Measurements from ENCODE around the gene MLANA.

Gene MLANA, protein sequence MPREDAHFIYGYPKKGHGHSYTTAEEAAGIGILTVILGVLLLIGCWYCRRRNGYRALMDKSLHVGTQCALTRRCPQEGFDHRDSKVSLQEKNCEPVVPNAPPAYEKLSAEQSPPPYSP

GRCh38 chr9:5890641-5891040, at the start of gene MLANA:
Gene MLANA (plus strand): TSS chr9:5890889. CDS start chr9:5892475, 1,586 bp downstream.
- TF ChIP-seq CTCF (IDR thresholded peaks at IDR 0.05): no peak
- H3K4me3 ChIP-seq: no peak within 1 kb of the TSS
- no peak for DNase-seq (ENCODE audit: low spot score)
- H3K27ac ChIP-seq: no peak within 1 kb of the TSS

DNA sequence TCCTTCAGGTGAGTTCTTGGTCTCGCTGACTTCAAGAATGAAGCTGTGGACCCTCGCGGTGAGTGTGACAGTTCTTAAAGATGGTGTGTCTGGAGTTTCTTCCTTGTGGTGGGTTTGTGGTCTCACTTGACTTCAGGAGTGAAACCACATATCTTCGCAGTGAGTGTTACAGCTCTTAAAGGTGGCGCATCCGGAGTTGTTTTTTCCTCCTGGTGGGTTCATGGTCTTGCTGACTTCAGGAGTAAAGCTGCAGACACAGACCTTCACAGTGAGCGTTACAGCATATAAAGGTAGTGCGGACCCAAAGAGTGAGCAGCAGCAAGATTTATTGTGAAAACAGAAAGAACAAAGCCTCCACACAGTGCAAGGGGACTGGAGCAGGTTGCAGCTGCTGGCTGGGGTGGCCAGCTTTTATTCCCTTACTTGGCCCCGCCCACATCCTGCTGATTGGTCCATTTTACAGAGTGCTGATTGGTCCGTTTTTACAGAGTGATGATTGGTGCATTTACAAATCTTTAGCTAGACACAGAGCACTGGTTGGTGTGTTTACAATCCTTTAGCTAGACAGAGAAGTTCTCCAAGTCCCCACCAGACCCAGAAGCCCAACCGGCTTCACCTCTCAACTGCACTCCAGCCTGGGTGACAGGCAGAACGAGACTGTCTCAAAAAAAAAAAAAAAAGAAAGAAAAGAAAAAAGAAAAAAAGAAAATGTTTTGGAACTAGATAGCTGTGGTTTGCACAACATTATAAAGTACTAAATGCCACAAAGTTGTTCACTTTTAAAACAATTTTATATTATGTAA, 48.7 kb upstream of the MLANA start:
- no peak overlapping the region for H3K27ac ChIP-seq
- TF ChIP-seq CTCF (IDR thresholded peaks at IDR 0.05): no peak

DNA sequence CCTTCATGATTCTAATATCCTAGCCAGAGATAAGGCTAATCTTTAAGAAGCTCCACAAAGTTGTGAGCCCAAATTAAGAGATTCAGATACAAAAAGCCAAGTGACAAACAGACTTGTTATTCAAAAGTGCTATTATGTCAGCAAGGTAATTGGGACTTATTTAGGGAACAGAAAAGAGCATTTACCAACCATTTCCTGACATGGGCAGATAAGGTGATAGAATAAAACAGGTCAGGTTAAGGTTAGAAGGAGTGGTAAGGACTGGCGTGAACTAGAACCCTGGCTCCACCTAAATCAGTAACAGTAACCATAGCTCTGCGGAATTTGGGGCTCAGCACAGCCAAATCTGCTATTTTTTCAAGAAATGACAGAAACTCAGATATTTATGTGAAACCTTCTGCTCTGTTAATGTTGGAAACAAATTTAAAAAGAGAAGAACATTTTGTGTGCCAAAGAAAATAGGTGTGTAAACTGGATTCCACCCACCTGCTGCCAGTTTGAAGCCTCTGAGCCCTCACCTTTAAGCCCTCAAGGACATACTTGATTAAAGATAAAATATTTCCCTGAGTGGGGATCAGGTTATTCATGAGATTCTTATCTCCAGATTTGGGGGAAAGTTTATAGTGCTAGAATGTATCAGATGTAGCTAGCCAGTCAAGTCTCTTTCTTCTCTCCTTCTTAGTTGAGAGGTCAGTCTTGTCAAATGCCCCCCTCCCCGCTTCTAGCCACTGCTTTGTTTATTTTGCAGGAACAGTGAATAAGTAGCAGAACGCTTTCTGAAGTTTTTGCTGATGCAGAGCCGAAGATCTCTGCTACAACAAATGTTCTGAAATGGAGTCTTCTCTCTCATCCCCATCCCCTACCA, 47.5 kb upstream of the MLANA start:
- Histone ChIP-seq H3K27ac (peak overlapping the region in 1 of 2 donors; percentile 20), H3K4me3 (no peak overlapping the region)
- no peak for DNase-seq (ENCODE audit: low spot score)
- no peak for TF ChIP-seq CTCF (IDR thresholded peaks at IDR 0.05)

More for the DNA sequence above, 48.7 kb upstream of the MLANA start:
- no peak overlapping the region for H3K4me3 ChIP-seq
- DNase-seq (ENCODE audit: low spot score): no peak

DNA sequence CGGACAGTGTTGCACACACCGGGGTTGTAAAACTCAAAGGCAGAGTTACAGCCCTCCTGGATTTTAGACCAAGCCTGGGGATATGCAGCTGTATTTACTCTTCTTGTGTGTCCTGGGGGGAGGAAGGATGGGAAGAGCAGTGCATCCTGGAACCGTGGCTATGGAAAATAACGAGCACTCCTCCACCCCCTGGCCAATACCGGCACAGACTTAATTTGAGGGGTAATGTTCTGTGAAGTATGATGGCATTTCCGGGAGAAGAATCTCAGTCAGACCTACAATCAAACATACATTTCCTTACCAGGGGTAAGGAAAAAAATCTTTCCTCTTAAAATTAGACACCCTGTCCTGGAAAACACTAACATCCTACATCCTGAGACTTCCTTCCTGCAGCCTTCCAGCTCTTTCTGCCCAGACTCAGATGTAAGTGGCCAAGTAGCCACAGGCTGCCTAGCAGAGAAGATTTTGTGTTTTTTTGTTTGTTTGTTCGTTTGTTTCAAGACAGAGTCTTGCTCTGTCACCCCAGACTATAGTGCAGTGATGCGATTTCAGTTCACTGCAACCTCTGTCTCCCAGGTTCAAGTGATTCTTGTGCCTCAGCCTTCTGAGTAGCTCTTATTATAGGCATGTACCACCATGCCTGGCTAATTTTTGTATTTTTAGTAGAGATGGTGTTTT, 46.8 kb upstream of the MLANA start:
- no peak for TF ChIP-seq CTCF (IDR thresholded peaks at IDR 0.05)
- Histone ChIP-seq H3K27ac (peak overlapping the region in 1 of 2 donors; percentile 20), H3K4me3 (no peak overlapping the region)
- DNase-seq (ENCODE audit: low spot score): no peak

DNA sequence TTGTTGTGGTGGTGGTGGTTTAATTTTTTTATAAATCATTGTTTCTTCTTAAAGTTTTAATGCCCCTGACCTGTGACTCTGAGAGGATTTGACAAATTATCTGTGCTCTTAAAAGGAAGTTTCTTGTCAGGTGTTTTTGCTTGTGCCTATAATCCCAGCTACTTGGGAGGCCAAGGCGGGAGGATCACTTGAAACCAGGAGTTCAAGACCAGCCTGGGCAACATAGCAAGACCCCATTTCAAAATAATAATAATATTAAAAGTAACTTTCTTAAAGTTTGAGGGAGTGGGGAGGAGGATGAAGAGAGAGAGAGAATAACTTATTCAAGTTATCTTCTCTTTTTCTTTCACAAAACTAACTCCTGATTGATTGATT, 45.5 kb upstream of the MLANA start:
- Histone ChIP-seq H3K27ac (no peak overlapping the region), H3K4me3 (no peak overlapping the region)
- no peak for DNase-seq (ENCODE audit: low spot score)
- TF ChIP-seq CTCF (IDR thresholded peaks at IDR 0.05): no peak

GRCh38 chr9:5846096-5846495, 44.6 kb upstream of the MLANA start:
- TF ChIP-seq CTCF (IDR thresholded peaks at IDR 0.05): no peak
- no peak for DNase-seq (ENCODE audit: low spot score)
- H3K27ac ChIP-seq: no peak overlapping the region
- no peak overlapping the region for H3K4me3 ChIP-seq

Data from coronary artery (tissue), 2 donors.